Activated CD4-positive, alpha-beta memory T cell treated with anti-CD3 and anti-CD28 coated beads, Interleukin-2, amount 10 ng/mL, durations not matched to agents 7 days and 5 days (primary cell): ENCODE results near the gene OR1E2. TPM values are rescaled to one million over a fixed set of nuclear protein-coding genes. Genes with fewer than 3 reads are reported as not detected.
"Not testable (repeated sequence)": the region's sequence is repeated elsewhere in the genome, so short reads cannot be mapped to it uniquely, and the experiment has no call there.

Experiments
- CTCF ChIA-PET: fragments of 350-600 bp; sonication (Branson Sonifier 250); formaldehyde crosslinking; loops from one replicate; lab custom pipeline; 2021; ENCODE audit warnings: antibody characterized with exemption, inconsistent platforms; lab: Charles Lee
- POLR2A ChIA-PET: fragments of 350-600 bp; sonication (Branson Sonifier 250); formaldehyde crosslinking; loops from one replicate; lab custom pipeline; 2021; ENCODE audit warnings: antibody characterized with exemption; lab: Charles Lee
- DNase-seq: peaks from one replicate; pipeline ENCODE4 v3.0.0-alpha.2; 2020
- H3K27ac Mint-ChIP-seq: one replicate; pipeline ENCODE4 v1.8.0; 2021; ENCODE audit warnings: mild to moderate bottlenecking, mixed read lengths
- H3K27me3 Mint-ChIP-seq: one replicate; pipeline ENCODE4 v1.8.0; 2021; ENCODE audit warnings: mixed read lengths
- H3K36me3 Mint-ChIP-seq: one replicate; pipeline ENCODE4 v1.8.0; 2021; ENCODE audit warnings: low read depth, mixed read lengths
- H3K4me1 Mint-ChIP-seq: one replicate; pipeline ENCODE4 v1.8.0; 2021; ENCODE audit warnings: mixed read lengths
- H3K4me3 Mint-ChIP-seq: one replicate; pipeline ENCODE4 v1.8.0; 2021; ENCODE audit warnings: mild to moderate bottlenecking, mixed read lengths
- H3K9me3 Mint-ChIP-seq: one replicate; pipeline ENCODE4 v1.8.0; 2021; ENCODE audit warnings: mixed read lengths
- total RNA-seq, 2 experiments: library from RNA; stranded (reverse); gene quantifications; one replicate each; pipeline ENCODE4 v1.2.3, GENCODE V29; 2021

Gene OR1E2
- total RNA-seq: not detected

- CTCF ChIA-PET: no interaction called here
- Mint-ChIP-seq H3K36me3 (no peaks in the 10 kb centered on the region), H3K4me3 (no peak within 1 kb of the TSS), H3K4me1 (no peaks in the 10 kb centered on the region), H3K9me3 (no peaks in the 10 kb centered on the region), H3K27me3 (no peaks in the 10 kb centered on the region), H3K27ac (no peak within 1 kb of the TSS)
- no peak for DNase-seq
- POLR2A ChIA-PET: no interaction called here
Measured at GRCh38 chr17:3433741-3434140, at the start of gene OR1E2. Gene OR1E2, minus strand, starts transcription at chr17:3433841. Its CDS starts 0 bp downstream, at chr17:3433841.

DNA sequence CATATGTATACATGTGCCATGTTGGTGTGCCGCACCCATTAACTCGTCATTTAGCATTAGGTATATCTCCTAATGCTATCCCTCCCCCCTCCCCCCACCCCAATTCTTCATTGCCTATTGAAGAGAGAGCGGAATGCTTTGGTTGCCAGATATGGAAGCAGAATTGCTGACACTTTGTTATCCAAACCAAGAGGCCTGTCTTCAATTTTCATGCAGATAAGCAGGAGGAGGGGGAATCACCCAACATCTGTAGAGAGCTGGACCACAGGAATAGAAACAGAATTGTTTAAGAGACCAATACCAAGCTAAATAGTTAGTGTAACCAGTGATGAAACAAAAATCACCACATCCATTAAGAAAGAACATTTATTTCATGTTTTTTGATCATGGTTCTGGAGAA, 49.2 kb upstream of the OR1E2 start:
- H3K27ac Mint-ChIP-seq: no peak overlapping the region
- peaks cover 38% of the 10 kb centered on the region for H3K27me3 Mint-ChIP-seq
- H3K36me3 Mint-ChIP-seq: no peaks in the 10 kb centered on the region
- no peaks in the 10 kb centered on the region for H3K4me1 Mint-ChIP-seq
- ChIA-PET POLR2A (no interaction called here), CTCF (interaction anchor here (0.6 kb wide), 1 partner anchor 11 kb away, joined by 4 read pairs; no protein-coding TSS in a partner anchor)
- no peak for DNase-seq
- no peaks in the 10 kb centered on the region for H3K9me3 Mint-ChIP-seq
- H3K4me3 Mint-ChIP-seq: no peak overlapping the region

DNA sequence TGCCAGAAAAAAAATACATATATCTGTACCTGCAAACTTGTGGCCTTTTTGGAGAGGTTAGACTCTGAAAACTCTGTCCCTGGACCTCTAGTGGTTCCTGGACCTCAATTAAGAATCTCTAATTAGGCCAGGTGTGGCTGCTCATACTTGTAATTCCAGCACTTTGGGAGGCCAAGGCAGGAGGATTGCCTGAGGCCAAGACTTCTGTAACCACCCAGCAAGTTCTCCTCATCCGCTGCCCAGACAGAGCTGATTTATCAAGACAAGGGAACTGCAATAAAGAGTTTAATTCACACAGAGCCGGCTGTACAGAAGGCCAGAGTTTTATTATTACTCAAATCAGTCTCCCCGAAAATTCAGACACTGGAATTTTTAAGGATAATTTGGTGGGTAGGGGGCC, 46.3 kb upstream of the OR1E2 start:
- no peak overlapping the region for H3K27ac Mint-ChIP-seq
- POLR2A ChIA-PET: no interaction called here
- no peaks in the 10 kb centered on the region for H3K4me1 Mint-ChIP-seq
- H3K36me3 Mint-ChIP-seq: no peaks in the 10 kb centered on the region
- DNase-seq: no peak
- no peak overlapping the region for H3K4me3 Mint-ChIP-seq
- no peaks in the 10 kb centered on the region for H3K9me3 Mint-ChIP-seq
- H3K27me3 Mint-ChIP-seq: peaks cover 24% of the 10 kb centered on the region
- CTCF ChIA-PET: no interaction called here

DNA sequence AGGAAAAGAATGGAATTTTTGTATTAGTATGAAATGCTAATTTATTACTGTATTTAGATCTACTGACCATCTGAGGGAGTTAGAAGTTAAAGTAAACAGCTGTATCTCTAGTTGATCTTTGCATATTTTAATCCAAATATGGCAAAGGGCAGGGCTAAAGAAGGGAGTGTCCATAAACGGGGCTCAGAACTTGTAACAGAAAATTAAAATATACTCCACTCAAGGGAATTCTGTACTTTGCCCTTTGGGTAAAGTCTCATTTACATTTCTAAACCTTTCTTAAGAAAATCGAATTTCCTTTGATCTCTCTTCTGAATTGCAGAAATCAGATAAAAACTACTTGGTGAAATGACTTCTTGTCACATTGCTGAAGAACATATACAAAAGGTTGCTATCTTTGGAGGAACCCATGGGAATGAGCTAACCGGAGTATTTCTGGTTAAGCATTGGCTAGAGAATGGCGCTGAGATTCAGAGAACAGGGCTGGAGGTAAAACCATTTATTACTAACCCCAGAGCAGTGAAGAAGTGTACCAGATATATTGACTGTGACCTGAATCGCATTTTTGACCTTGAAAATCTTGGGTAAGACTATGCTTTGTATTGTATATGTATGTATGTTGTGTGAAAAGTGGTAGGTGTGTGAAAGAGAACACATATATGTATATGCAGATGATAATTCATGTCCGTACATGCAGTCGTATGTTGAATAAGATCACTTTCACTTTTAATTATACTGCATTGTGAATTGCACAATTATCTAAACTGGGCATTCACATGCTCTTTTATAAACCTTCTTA, 42.4 kb upstream of the OR1E2 start, which contains the start of gene ASPA:
Gene ASPA, plus strand, starts transcription at position 186 of the 799 bp plus-strand sequence. Its CDS starts 163 bp downstream, at position 349.
- Mint-ChIP-seq H3K9me3 (no peaks in the 10 kb centered on the region), H3K4me1 (no peaks in the 10 kb centered on the region), H3K27me3 (peaks cover 11% of the 10 kb centered on the region), H3K36me3 (no peaks in the 10 kb centered on the region), H3K4me3 (no peak within 1 kb of the TSS), H3K27ac (no peak within 1 kb of the TSS)
- ChIA-PET POLR2A (no interaction called here), CTCF (no interaction called here)
- no peak for DNase-seq

- H3K27me3 Mint-ChIP-seq: peaks cover 5% of the 10 kb centered on the region
- no peak overlapping the region for H3K4me3 Mint-ChIP-seq
- no peak overlapping the region for H3K27ac Mint-ChIP-seq
- DNase-seq: no peak
- POLR2A ChIA-PET: no interaction called here
- no peaks in the 10 kb centered on the region for H3K9me3 Mint-ChIP-seq
- no peaks in the 10 kb centered on the region for H3K4me1 Mint-ChIP-seq
- no peaks in the 10 kb centered on the region for H3K36me3 Mint-ChIP-seq
- CTCF ChIA-PET: no interaction called here
Measured at GRCh38 chr17:3475251-3475685, 41.6 kb upstream of the OR1E2 start.

- Mint-ChIP-seq H3K27me3 (peaks cover 5% of the 10 kb centered on the region), H3K4me3 (no peak overlapping the region), H3K36me3 (no peaks in the 10 kb centered on the region), H3K4me1 (no peaks in the 10 kb centered on the region), H3K27ac (no peak overlapping the region), H3K9me3 (no peaks in the 10 kb centered on the region)
- CTCF ChIA-PET: no interaction called here
- POLR2A ChIA-PET: no interaction called here
- DNase-seq: no peak
Measured at GRCh38 chr17:3474212-3474611, 40.6 kb upstream of the OR1E2 start.

DNA sequence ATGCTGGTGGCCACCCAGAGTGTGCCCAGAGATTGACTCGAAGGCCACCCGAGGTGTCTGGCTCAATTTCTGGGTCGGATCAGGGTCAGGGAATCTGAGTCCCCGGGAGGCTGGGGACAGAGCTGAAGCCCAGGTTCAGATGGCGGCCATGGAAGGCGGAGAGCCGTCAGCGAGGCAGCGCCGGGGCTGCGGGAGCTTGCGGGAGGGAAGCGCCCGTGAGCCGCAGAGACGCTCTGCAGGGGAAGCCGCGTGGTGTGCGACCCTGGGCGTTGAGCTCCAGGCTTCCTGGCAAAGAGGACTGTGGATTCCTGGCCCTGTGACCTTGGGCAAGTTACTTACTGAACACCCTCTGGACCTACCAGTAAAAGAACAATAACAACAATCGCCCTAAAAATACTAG, 38.5 kb upstream of the OR1E2 start:
- H3K4me3 Mint-ChIP-seq: no peak overlapping the region
- peaks cover 2% of the 10 kb centered on the region for H3K27me3 Mint-ChIP-seq
- H3K27ac Mint-ChIP-seq: no peak overlapping the region
- H3K4me1 Mint-ChIP-seq: no peaks in the 10 kb centered on the region
- CTCF ChIA-PET: no interaction called here
- DNase-seq: no peak
- POLR2A ChIA-PET: no interaction called here
- no peaks in the 10 kb centered on the region for H3K9me3 Mint-ChIP-seq
- no peaks in the 10 kb centered on the region for H3K36me3 Mint-ChIP-seq

DNA sequence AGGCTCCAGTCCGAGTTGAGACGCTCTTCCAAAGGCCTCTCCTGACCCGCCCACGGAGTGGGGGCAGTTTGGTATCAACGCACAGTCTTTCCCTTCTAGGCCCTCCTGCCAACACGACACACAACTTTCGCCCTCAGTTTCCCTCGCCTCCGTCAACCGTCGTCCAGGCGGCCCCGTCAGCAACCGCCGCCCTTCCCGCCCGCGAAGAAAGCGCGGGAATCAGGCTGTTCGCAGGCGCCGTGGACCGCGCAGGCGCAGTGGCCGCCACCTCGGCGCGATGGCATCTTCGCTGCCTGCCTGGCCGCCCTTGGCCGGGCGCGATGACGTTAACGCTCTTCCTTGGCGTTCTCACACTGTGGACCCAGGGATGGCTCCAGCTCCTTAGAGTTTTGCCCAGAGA, 38.0 kb upstream of the OR1E2 start, which contains the start of gene SPATA22:
Gene SPATA22, minus strand, starts transcription at position 221 of the 400 bp plus-strand sequence. CDS start 2,494 bp downstream, outside the sequence.
- peaks cover 2% of the 10 kb centered on the region for H3K27me3 Mint-ChIP-seq
- no peaks in the 10 kb centered on the region for H3K36me3 Mint-ChIP-seq
- H3K9me3 Mint-ChIP-seq: no peaks in the 10 kb centered on the region
- CTCF ChIA-PET: no interaction called here
- no peak within 1 kb of the TSS for H3K27ac Mint-ChIP-seq
- POLR2A ChIA-PET: no interaction called here
- H3K4me3 Mint-ChIP-seq: no peak within 1 kb of the TSS
- no peaks in the 10 kb centered on the region for H3K4me1 Mint-ChIP-seq
- DNase-seq: no peak

DNA sequence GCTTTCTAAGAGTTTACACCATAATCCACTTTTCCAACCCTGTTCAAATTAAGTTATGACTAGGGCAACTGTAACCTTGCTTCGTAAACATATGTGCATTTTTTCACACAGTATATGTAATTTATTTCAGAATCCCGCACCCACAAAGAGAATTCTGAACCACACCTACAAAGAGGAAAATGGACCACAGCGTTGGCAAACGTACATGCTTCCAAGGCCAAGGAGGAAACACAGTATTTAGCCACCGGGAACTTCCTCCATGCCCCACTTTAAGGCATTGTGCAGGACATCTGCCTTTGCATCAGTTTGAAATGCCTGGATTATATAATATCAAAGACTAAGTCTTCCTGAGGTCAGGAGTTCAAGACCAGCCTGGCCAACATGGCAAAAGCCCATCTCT, 35.9 kb upstream of the OR1E2 start:
- Mint-ChIP-seq H3K27ac (no peak overlapping the region), H3K9me3 (no peaks in the 10 kb centered on the region), H3K27me3 (peaks cover 2% of the 10 kb centered on the region), H3K4me1 (no peaks in the 10 kb centered on the region), H3K4me3 (no peak overlapping the region), H3K36me3 (no peaks in the 10 kb centered on the region)
- no peak for DNase-seq
- POLR2A ChIA-PET: no interaction called here
- CTCF ChIA-PET: no interaction called here

DNA sequence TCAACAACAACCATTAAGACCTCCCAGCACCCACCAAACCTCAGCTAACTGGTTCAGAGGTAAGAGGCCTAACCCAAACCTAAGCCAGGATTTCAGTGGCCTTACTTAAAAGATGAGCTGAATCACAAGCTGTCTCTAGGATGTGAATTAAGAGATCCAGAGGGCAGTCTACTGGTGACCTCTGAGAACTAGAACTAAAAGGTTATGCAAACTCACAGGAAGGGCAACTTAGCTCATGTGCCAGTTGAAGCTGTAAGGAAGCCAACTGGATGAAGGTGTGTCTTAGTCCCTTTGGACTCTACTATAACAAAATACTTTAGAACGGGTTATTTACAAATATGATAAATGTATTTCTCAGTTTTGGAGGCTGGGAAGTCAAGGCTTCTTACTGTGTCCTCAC, 32.7 kb upstream of the OR1E2 start:
- POLR2A ChIA-PET, H3K4me3 Mint-ChIP-seq, H3K36me3 Mint-ChIP-seq, H3K4me1 Mint-ChIP-seq, CTCF ChIA-PET, H3K9me3 Mint-ChIP-seq, DNase-seq, H3K27me3 Mint-ChIP-seq, H3K27ac Mint-ChIP-seq: not testable (repeated sequence)

DNA sequence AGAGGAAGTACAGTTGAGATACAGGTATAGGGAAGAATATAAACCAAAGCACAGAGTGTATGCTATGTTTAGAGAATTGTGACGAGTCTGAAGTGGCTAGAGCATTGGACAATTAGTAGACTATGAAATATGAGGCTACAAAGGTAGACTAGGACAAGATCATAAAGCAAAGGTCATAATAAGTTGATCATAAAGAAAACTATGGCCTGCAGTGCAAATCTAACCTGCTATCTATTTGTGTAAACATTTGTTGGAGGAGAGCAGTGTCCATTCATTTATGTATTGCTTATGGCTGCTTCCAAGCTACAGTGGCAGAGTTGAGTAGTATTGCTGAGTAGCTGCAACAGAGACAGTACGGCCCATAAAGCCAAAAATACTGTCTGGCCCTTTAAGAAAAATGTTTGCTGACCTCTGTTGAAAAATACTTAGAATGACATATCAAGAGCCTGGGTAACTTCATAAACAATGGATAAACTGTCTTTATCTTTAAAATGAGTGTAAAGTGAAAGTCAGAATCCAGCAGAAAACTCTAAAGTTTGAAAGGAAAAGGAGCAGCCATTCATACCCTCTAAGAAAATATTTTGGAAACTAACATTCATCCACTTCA, 14.5 kb upstream of the OR1E2 start:
- Mint-ChIP-seq H3K4me3 (no peak overlapping the region), H3K4me1 (no peaks in the 10 kb centered on the region), H3K27me3 (peaks cover 12% of the 10 kb centered on the region), H3K9me3 (no peaks in the 10 kb centered on the region), H3K36me3 (no peaks in the 10 kb centered on the region), H3K27ac (no peak overlapping the region)
- ChIA-PET CTCF (no interaction called here), POLR2A (no interaction called here)
- no peak for DNase-seq

GRCh38 chr17:3447625-3448024, 14.0 kb upstream of the OR1E2 start:
- Mint-ChIP-seq H3K27ac (no peak overlapping the region), H3K36me3 (no peaks in the 10 kb centered on the region), H3K4me3 (no peak overlapping the region), H3K9me3 (no peaks in the 10 kb centered on the region), H3K27me3 (peaks cover 14% of the 10 kb centered on the region), H3K4me1 (no peaks in the 10 kb centered on the region)
- ChIA-PET POLR2A (no interaction called here), CTCF (no interaction called here)
- DNase-seq: no peak

DNA sequence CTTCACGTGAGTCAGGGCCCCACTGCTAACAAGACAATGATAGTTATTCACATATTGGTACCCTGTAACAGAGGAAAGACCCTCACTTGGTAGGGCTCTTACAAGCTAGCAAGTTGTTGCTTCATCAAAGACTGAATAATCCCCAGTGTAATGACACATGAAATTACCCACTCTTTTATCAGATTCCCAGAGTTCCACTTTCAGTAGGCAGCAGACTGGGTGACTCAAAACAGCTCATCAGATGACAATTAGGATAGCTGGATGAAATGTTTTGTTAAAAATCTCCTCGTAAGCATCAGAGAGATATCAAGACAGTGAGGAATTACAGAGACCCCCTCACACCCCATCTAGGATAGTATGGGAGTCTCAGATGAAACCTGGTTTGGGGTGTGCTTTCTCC, 6.8 kb upstream of the OR1E2 start:
- Mint-ChIP-seq H3K4me3 (no peak overlapping the region), H3K9me3 (no peaks in the 10 kb centered on the region), H3K27me3 (peaks cover 5% of the 10 kb centered on the region), H3K4me1 (no peaks in the 10 kb centered on the region), H3K27ac (no peak overlapping the region), H3K36me3 (no peaks in the 10 kb centered on the region)
- DNase-seq: no peak
- ChIA-PET POLR2A (no interaction called here), CTCF (no interaction called here)
